ENCODE measurements around the gene OPCML. TPM values are rescaled to one million over a fixed set of nuclear protein-coding genes. Genes with fewer than 3 reads are reported as not detected.

Gene OPCML
- total RNA-seq, 1 experiment from 2014 or later = 0.94 TPM

- no peak for DNase-seq
- Histone ChIP-seq H3K4me1 (ENCODE audit: insufficient read depth, low read length) (no peaks in the 10 kb centered on the region), H3K4me2 (ENCODE audit: insufficient read depth, insufficient read length, low read length) (no peak overlapping the region), H3K9me3 (ENCODE audit: control insufficient read depth, low read depth, low read length) (no peaks in the 10 kb centered on the region), H3K56ac (ENCODE audit: insufficient read length, low read depth, low read length) (no peak overlapping the region), H2AK5ac (ENCODE audit: insufficient read length, low read length) (no peak overlapping the region), H3K79me2 (ENCODE audit: insufficient read depth, low read length) (no peaks in the 10 kb centered on the region), H3K79me1 (ENCODE audit: insufficient read depth, low read depth, low read length, poor library complexity, severe bottlenecking) (no peaks in the 10 kb centered on the region), H3K9ac (ENCODE audit: extremely low read depth, insufficient read length, low read length) (no peak overlapping the region), H2BK120ac (ENCODE audit: low read depth, low read length, poor library complexity, severe bottlenecking) (no peak overlapping the region), H3K27me3 (ENCODE audit: insufficient read depth, low read length) (no peaks in the 10 kb centered on the region), H4K8ac (replicated peaks; ENCODE audit: insufficient read length, low read depth, low read length) (no peak overlapping the region), H4K5ac (ENCODE audit: insufficient read length, low read depth, low read length) (no peak overlapping the region), H3T11ph (ENCODE audit: low read length) (no peak overlapping the region), H2AFZ (ENCODE audit: low read length) (no peak overlapping the region), H4K91ac (ENCODE audit: insufficient read length, low read depth, low read length) (no peak overlapping the region), H3K4ac (ENCODE audit: low read depth, low read length) (no peak overlapping the region), H2BK20ac (ENCODE audit: low read depth, low read length, poor library complexity, severe bottlenecking) (no peak overlapping the region), H3K23ac (ENCODE audit: insufficient read length, low read depth, low read length) (no peak overlapping the region), H3K18ac (ENCODE audit: insufficient read length, low read depth, low read length) (no peak overlapping the region), H3K27ac (ENCODE audit: insufficient read length, low read depth, low read length) (no peak overlapping the region), H2BK5ac (ENCODE audit: insufficient read length, low read length) (no peak overlapping the region), H3K23me2 (ENCODE audit: insufficient read length, low read depth, low read length, poor library complexity, severe bottlenecking) (no peaks in the 10 kb centered on the region), H2BK15ac (ENCODE audit: low read depth, low read length) (no peak overlapping the region), H3K14ac (ENCODE audit: insufficient read depth, low read length) (no peak overlapping the region), H2BK12ac (ENCODE audit: insufficient read length, low read depth, low read length) (no peak overlapping the region), H4K20me1 (ENCODE audit: control insufficient read depth, insufficient read depth, insufficient read length) (no peaks in the 10 kb centered on the region)
- Mint-ChIP-seq H3K4me3 (no peak overlapping the region), H3K36me3 (ENCODE audit: insufficient read depth in 1 of 3, low read depth in 3 of 3) (no peaks in the 10 kb centered on the region; a peak in 1 of 7 replicates), H3K4me1 (peaks cover 55 to 62% of the 10 kb centered on the region in 2 experiments), H3K27me3 (ENCODE audit: low read depth) (no peaks in the 10 kb centered on the region; the same call in 1 of the 2 replicates), H3K27ac (no peak overlapping the region), H3K9me3 (no peaks in the 10 kb centered on the region; a peak in 1 of 5 replicates)
- no CpG with 5 or more reads among the region's 19 CpGs for WGBS (ENCODE audit: extremely low coverage, insufficient read length, low lambda C conversion rate)
- TF ChIP-seq CTCF (conservative IDR thresholded peaks at IDR 0.05) = no peak
Measured at GRCh38 chr11:132772703-132773545, 759.4 kb downstream of the OPCML start.

Measured in H9 (cell line).